Kidney tubule cell (primary cell): ENCODE results near the gene NRGN.

Experiments used
- DNase-seq: peaks from one replicate; pipeline ENCODE4 v3.0.0-alpha.2; 2018; ENCODE audit warnings: low spot score

Gene NRGN

DNA sequence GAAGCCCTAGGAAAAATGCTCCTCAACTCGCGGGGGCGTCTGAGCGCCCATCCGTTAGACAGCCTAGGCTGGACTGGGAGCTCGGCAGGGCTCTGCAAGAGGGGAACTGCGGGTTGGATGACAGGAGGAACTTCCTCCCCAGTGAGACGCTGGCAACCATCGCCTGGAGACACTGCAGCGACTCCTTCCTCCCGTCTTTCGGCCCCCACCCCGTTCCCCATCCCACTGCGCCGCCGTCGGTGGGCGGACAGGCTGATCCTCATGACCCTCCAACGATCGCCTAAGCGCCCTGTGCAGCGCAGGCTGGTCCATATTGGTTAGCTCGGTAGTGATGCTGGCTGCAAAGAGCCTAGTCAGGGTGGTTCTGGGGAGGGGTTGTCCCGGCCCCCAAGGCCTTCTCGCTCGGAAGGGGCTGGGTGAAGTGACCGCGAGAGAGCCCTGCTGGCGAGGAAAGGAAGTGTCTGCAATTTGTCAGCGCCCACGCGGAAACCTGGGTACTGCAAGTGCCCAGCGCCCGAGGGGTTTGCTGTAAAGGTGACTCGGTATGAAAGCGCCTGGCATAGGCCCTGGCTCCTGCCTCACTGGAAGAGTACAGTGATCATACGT lies 638 bp downstream of the NRGN start:
- DNase-seq, result no peak

DNA sequence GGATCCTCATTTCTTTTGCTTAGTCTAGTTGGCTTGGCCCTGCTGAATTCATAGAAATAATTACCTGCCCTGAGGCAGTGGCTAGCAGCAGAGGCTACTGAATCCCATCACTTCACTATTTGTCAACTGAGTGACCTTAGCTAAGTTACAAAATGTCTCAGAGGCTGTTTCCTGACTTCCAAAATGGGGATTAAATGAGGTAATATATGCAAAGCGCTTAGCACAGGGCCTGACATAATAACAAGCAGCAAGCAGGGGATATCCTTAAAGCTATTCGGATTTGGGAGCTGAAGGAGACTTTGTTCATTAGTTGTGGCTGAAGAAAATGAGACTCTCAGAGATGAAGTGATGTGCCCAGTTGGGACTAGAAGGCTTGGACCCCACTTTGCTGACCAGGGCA lies 2.8 kb downstream of the NRGN start:
- no peak for DNase-seq

DNA sequence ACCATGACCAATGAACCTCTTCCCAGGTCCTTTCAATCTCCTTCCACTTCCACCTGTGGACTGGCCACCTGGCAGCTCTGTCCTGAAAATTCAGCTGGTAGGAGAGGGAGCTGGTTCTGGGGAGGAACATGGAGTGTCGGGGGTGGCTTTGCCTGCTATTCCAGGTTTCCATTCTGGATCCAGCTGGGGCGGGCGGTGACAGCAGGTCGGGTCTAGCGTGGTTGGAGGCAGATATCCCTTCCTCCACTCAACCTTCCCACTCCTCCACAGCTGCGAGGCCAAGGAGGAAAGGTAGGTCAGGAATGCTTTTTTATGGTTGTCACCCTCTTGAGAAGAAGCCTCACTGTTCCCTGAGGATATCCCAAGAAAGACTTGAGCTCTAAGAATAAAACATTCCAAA lies 3.3 kb downstream of the NRGN start:
- no peak for DNase-seq

DNA sequence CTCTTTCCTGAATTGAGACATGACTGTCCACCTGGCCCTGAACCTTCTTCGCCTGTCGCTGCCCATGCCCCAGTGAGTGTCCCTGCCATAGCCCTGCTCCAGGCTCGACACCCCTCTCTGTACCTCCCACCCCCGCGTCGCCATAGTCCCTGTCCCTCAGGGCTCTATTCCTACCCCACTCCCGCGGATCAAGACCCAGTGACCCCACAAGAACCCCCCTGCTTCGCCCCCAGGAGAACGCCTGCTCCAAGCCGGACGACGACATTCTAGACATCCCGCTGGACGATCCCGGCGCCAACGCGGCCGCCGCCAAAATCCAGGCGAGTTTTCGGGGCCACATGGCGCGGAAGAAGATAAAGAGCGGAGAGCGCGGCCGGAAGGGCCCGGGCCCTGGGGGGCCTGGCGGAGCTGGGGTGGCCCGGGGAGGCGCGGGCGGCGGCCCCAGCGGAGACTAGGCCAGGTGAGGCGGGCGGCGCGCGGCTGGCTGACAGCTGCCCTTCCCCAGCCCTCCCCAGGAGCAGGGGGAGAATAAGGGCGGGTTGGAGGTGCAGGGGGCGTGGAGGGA lies 5.6 kb downstream of the NRGN start:
- no peak for DNase-seq

GRCh38 chr11:124745835-124746620 lies 6.3 kb downstream of the NRGN start:
- peak; percentile 50 for DNase-seq

DNA sequence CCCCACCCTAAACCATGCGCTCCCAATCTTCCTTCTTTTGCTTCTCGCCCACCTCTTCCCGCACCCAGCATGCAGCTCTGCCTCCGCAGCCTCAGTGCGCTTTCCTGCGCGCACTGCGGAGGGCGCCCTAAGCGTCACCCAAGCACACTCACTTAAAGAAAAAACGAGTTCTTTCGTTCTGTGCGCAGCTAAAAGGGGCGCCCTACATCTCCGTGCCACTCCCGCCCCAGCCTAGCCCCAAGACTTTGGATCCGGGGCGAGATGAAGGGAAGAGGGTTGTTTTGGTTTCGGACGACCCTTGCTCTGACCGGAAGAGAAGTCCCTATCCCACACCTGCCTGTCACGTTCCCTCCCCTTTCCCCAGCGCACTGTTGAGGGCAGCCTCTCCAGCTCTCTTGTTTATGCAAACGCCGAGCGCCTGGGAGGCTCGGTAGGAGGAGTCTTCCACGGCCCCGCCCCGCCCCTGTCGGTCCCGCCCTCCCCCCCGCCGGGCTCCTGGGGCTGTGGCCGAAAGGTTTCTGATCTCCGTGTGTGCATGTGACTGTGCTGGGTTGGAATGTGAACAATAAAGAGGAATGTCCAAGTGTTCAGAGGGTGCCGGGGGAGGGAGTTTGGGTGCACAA lies 7.0 kb downstream of the NRGN start:
- peak; percentile 97 for DNase-seq

GRCh38 chr11:124747406-124748099 lies 7.8 kb downstream of the NRGN start:
- peak; percentile 50 for DNase-seq

DNA sequence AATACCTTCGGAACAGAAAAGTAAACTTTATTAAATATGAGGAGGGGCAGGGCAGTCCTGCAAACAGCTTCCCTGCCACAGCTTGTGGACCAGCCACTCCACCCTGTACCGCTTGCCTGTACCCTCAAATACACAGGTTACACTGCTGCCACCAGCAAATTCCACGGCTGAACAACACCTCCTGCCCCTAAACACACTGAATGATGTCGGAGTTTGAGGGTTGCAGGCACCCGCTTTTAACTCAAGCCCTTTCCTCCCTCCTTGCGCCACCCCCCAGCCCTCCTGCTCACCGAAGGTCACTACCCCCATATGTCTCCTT lies 8.3 kb downstream of the NRGN start:
- DNase-seq, result no peak

GRCh38 chr11:124748481-124749343 lies 9.0 kb downstream of the NRGN start:
- peak; percentile 94 for DNase-seq

GRCh38 chr11:124749912-124750311 lies 10.2 kb downstream of the NRGN start:
- DNase-seq, result no peak

- no peak for DNase-seq
These were observed 11.6 kb downstream of the NRGN start for GRCh38 chr11:124751391-124751740.

DNA sequence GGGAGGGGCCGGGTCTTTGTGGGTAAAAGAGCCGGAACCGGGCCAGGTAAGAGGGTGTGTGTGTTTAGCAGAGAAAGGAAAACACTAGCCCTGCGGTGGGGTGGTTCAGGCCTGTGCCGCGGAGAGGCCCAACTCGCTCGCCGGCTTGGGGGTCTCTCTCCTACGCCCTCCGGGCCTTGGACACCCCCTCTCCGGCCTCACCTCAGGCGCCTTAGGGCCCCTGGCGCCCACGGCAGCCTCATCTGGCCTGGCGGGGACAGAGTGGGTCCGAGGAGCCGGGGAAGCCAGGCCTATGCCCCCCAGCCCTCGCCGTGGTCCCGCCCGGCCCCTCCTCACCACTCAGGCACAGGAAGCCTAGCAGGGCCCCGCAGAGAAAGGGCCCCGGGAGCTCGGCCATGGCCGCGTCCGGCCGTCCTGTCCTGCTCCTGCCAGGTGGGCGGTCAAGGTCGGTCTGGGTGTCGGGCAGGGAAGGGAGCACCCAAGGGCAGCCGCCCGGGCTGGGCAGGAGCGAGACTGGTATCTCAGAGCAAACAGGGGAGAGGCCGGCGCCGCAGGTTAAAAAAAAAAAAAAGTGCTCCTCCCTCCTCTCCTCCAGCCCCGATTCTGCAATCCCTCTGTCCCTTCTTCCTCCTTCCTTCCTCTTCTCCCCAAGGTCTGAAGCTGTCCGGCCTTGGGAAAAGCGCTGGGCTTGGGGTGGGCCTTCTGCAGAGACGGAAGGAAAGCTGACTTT lies 12.2 kb downstream of the NRGN start, which contains the start of gene VSIG2:
TSS of gene VSIG2 (minus strand) at position 515 of the 730 bp plus-strand sequence. CDS start at position 397, 118 bp downstream.
- no peak for DNase-seq

DNA sequence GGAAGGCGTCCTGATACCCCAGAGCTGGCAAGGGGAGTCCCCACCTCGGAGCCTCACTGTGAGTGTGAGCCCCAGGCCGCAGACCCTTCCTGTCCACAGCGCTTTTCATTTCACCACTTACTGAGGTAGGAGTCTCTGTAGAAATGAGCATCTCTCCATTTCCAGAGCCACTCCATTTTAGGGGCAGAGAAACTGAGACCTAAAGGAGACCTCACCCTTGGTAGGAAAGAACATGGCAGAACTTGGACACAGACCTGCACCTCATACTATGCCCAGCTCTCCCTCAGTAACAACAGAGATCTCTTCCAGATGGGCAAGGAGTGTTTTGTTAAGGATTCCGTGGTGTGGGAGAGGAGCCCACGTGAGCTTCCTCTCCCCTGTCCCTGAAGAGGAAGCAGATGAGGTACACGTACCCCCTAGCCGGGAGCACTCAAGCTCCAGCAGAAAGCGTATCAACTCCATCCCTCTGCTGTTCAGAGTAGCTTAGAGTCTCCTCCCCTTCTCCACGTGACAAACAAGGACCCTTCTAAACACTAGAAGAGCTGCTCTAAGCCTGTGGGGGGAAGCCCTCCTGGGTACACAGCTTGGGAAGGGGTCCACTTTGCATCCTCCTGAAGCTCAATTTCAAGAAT lies 12.8 kb downstream of the NRGN start:
- DNase-seq, result no peak

GRCh38 chr11:124753205-124753604 lies 13.5 kb downstream of the NRGN start:
- DNase-seq, result no peak

GRCh38 chr11:124753624-124754023 lies 13.9 kb downstream of the NRGN start:
- no peak for DNase-seq

GRCh38 chr11:124754309-124754708 lies 14.6 kb downstream of the NRGN start:
- no peak for DNase-seq

DNA sequence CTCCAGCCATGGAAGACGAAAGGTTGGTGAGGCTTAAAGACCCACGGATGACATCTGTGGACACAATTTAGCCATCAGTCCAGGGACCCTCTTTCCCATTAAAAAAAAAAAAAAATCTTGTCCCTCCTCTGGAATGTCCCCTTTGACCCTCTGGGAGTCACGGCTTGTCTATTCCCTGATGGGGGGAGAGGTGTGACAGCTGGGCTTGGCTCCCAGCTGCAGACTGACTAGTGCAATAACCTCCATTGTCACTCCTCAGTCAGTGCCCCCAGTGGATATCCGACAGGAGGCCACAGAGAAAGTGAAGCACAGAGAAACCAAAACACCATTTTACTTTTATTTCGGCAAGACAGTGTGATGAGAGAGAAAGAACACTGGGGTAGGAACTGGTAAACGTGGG lies 15.0 kb downstream of the NRGN start:
- DNase-seq, result no peak

DNA sequence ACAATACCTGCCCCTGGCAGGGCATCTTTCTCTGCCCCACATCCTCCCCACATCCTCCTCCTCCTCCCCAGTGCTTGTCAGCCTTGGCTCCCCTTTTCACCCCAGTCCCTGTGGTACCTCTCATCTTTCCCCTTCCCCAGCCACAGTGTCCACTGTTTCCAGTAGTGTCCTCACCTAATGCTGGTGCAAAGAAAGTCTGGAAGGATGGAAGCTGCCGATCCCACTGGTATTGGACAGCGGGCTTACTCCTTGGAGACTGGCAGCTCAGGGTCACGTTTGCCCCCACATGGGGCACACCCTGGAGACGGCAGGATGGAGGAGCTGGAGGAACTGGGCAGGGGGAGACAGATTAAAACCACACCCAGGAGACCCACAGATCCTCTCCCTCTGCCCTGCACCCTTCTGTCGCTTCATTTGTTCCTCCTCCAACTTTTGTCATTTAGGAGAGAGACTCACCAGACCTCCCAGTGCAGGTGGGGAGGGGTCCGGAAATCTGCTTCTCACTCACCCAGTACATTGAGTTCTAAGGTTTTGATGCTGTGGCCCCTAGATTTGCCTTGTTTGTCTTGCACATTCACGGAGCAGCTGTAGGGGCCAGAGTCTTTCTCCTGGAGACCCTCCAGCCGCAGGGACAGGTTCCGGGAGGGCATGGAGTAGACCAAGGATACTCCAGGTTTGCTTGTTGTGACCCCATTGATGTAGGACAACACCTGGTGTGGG lies 16.5 kb downstream of the NRGN start:
- no peak for DNase-seq

DNA sequence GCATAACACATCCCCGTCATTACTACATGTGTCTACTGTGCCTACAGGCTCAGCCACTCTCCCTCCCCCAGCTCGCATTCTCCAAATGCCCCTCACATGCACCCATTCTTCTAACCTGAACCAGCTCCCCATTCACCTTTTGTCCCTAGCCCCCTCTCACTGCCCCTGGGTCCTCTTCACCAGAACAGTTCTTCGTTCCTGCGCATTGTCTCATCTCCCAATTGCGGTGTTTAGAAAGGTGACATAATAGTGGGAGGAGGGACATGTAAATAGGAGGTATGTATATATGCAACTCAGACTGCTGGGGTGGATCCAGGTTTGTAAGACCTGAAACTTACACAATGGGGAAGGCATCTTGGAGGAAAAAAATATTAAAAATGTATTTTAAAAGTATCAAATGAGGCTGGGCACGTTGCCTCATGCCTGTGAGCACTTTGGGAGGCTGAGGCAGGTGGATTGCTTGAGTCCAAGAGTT lies 17.0 kb downstream of the NRGN start:
- DNase-seq, result no peak

- no peak for DNase-seq
These were observed 17.6 kb downstream of the NRGN start for GRCh38 chr11:124757320-124757719.
